GM18519 (cell line): ENCODE results near the gene DOCK10.

Experiments used
- ATAC-seq: cut with Tn5 transposase; IDR thresholded peaks from one replicate; pipeline ENCODE4 v1.9.1; 2021; ENCODE audit warnings: mild to moderate bottlenecking, moderate library complexity; ENCODE audit not compliant: unreplicated experiment, low FRiP score

DOCK10 gene

DNA sequence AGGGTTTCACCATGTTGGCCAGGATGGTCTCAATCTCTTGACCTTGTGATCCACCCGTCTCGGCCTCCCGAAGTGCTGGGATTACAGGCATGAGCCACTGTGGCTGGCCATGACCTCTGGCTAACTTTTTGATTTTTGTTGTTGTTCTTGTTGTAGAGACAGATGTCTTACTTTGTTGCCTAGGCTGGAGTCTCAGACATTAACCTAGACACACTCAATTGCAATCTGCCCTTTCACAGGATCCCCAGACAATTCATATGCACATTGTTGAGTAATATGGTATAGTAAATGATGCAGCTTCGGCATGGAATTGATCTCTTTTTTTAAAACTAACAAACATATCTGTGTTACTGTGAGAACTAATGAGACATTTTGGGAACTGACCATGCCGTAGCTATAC is 195.6 kb downstream of the DOCK10 start:
- ATAC-seq: no peak

DNA sequence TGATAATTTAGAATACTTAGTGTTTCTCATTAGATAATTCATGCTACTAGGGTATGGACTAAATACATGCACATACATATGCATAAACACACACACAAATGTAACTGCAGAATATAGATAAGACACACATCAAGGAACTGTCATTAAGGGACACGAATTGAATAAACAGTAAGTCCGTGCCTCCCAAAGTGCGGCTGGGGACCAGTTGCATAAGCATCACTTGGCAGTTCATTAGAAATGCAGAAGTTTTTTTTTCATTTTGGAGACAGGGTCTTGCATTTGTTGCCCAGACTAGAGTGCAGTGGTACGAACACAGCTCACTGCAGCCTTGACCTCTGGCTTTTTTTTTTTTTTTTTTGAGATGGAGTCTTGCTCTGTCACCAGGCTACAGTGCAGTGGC is 196.1 kb downstream of the DOCK10 start:
- ATAC-seq: no peak

DNA sequence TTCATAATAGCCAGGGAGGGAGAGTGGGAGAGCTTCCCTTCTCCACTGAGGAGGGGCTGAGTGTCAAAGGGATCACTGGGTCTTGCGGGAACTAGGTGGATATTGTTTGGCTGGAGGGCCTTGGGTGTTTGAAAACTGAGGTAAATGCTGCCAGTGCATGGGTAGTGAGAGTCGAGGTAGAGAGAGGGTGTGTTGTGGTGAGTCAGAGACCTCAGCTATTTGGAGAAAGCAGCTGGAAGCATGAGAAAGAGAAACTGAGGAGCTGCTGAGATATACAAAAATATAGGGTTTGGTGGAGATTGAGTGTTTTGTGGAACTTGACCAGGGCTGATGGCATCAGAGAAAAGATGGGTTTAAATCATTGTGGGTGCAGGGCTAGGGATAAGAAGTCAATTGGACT is 199.1 kb downstream of the DOCK10 start:
- ATAC-seq: no peak

DNA sequence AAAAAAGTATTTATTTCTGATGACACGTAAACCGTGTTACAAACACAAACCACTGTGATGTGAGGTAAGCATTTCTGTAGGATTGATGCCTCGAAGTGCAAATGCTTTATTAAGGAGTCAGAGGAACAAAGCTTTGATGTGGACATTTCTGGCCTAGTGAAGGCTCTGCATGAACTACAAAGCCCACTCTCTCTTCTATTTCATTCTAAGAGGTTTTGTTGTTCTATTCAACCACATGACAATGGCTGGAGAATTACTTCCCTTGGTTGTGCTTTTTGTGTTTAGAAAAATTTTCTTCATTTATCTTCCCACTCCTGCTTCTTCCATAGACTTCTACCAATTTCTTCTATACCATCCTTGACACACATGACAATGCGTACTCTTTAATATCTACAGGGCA is 200.4 kb downstream of the DOCK10 start:
- ATAC-seq: no peak

DNA sequence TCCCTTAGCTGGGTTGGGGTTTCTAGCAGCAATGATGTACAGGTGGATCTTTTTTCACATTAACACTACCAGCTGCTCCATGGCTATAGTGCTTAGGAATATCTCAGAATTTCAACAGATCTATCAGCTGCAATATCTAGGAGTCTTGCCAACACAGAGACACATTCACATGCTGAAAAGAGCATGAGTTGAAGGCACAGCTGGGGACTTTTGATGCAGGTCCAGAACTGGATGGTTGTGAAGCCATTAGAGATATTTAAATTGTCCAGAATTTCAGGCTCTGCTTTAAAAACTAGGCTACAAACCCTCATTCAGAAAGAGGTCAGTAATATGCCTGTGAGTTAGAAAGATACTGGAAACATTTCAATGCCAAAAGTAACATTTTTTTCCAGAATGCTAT is 203.9 kb downstream of the DOCK10 start:
- ATAC-seq: no peak

DNA sequence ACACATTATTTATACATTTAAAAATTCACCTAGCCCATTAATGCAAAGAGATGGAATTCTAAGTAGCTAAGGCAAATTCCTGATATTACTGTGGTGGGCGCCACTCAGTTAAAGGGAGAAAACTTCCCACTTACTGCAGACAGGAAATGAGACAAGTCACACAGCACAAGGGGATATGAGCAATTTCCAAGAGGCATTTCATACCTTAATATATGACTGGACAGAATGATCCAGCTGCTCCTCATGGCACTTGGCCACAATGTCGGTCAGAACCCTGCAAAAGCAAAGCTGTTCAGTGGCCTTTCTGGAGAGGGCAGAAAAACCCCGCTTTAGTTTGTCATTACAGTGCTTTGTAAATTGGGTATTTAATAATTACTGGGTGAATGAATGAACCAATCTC is 204.7 kb downstream of the DOCK10 start:
- ATAC-seq: no peak

DNA sequence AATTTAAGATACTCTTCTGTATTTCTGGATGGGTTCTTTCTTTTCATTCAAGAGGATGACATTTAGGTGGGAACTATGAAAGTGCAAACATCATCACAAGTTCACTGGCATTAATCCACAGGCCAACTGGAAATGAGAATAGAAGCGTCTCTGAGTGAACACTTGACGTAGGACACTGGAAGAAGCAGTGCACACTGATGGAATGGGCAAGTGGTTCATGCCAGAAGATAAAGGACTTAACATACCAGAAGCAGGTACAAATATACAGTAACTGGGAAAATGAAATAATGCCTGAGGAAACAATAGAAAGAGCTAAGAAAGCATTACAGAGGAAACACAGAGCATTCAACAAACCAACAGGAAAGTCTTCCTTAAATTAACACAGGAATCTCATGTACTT is 205.2 kb downstream of the DOCK10 start:
- ATAC-seq: no peak

DNA sequence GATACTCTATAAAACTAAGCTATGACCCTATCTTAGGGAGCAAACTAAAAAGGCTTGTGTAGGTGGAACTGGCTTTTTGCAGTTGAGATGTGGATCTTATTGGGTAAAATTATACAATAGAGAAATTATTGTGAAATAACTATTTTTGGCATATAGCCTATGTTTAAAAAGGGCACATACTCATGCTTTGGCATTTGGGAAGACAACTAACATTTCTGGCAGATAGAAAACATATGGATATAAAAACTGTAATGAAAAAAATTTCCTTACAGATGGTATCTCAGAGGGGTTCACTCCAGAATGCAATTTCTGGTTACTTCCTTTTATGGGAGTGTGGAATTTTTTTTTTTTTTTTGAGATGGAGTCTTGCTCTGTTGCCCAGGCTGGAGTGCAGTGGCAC is 206.0 kb downstream of the DOCK10 start:
- ATAC-seq: no peak

DNA sequence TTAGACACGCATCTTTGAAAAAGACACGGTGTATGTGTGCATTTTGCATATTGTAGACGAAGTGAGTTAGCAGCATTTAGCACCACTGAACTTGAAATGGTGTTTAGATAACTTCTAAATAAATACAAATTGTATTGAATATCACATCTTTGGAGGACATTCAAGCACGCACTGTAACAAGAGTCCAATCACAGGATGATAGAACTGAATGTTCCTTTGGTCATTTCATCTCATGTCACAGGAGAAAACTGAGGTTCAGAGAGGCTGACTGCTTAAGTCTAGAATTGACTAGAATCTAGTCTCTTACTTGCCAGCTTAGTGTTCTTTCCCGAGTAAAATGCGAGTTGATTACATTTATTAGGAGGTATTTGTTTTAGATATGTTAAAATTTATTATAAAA is 206.9 kb downstream of the DOCK10 start:
- no peak for ATAC-seq

DNA sequence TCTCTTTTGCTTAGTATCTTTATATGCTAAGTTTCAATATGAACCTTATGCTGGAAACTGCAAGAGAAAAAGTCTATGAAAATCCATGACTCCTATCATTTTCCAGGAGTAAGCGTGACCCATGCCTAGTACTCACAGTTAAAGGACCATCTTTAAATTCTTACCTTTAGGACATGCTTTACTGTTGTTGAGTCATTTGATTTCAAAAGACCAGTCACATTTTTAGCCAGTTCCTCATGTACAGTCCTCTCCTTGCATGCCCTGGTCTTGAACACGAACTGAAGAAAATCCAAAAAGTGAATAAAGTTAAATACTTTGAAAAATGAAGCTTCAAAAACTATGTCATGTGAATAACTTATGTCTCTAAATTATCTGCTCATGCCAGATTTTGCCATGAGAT is 208.3 kb downstream of the DOCK10 start:
- no peak for ATAC-seq

DNA sequence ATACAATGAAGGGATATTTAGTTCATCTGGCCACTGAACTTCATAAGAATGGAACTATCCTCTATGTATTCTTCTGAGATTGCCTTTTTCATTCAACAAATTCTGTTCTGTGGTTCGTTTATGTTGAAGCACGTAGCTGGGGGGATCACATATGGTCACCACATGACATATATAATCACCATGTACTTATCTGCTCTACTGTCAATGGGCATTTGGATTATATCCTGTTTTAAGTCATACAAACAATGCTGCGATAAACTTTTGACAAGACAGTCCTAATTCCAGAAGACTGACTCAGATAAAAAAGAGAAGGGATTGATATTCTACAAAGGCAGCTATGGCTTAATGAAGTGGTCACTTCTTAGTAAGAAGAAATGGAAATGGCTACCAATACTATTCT is 210.1 kb downstream of the DOCK10 start:
- ATAC-seq: no peak

DNA sequence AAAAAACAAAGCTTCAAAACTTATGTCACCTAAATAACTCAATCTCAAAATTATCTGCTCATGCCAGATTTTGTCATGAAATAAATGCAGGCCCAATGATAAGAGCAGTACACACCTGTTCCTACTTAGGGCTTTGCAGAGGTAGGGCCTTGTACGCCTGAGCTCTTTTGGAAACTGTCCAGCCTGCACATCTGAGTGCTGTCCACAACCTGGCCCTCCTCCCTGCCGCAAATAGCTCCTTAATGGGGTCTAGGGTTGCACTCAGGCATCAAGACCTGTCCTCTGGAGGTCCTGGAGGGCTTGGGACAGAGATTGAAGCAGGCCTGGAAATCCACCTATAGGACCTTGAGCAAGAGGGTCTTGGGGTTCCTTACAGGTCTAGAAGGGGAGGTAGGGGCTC is 210.7 kb downstream of the DOCK10 start:
- ATAC-seq: no peak

DNA sequence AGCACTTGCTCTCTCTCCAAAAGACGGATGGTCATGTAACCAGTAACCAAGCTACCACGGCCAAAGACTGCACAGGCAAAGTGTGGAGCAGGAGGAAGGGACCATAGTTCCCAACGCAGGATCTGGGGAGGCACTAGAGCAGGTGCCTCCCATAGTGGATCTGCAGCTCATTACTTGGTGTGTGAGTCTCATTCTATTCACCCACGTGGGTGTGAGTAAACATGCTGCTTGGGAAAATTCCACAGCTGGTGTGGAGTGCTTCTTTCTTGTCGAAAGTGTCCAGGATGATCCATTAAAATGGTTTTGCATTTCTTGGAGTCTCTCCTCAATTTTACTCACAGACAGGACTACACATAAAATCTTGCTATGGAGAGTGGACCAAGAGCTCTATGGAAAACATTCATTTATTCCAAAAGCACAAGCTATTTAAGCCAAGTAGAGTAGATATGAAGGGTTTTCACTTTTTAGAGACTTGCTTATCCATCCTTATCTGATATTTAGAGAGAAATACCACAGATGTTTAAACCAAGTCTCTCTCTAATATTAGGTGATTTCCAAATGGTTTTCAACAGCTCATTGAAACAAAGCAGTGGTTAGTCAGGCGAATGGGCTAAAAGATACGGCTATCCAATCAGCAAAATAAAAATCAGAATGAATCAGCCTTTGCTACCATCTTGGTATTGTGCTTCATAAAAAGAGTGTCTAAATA is 221.8 kb downstream of the DOCK10 start:
- ATAC-seq: no peak

DNA sequence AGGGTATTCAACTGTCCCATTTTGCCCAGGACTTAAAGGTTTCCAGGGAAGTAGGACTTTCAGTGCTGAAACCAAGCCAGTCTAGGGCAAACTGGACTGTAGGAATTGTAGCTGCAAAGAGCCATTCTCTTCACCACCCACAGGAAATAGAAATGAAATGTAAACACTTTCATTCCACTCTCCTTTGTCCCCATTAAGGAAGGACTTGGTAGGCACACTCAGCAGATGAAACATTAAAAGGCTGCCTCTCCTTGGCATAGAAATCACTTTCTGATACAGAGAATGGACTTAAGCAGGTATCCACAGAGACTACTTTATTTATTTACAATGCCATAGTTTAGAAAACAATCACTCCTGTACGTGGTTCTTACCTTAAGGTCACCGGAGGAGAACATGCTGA is 223.2 kb downstream of the DOCK10 start:
- no peak for ATAC-seq

DNA sequence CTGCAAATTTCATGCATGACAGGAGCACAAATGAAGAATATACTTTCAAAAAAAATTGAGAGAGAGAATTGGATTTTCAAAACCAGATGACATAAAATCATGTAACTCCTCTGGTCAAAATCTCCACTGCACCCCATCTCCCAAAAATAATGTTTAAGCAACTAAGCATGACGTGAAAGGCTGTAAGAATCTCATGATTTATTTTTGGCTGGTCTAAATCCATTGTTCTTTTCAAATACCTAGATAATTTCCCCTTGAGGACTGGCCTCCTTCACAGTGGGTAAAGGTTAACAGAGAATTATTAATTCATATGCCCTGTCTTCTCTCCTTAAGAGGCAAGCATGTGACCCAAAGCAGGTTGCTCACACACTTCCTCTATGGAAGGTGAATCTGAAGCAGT is 224.6 kb downstream of the DOCK10 start:
- ATAC-seq: no peak

DNA sequence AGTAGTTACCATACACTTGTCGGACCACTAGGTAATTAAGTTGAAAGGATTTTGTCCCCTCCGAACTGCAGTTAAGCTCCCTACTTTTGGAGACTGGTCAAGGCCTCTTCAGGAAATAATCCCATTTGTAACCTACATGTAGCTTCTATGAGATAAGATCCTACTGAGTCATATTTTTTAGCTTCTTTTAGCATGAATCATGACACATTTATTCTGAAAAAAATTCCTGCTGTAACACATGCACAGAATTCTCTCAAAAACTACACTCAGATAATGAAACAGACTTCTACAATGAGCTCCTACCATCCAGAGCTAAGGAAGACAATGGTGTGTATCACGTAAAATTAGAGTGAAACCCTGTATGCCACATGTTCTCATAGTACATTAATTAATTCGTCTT is 225.5 kb downstream of the DOCK10 start:
- ATAC-seq: no peak

DNA sequence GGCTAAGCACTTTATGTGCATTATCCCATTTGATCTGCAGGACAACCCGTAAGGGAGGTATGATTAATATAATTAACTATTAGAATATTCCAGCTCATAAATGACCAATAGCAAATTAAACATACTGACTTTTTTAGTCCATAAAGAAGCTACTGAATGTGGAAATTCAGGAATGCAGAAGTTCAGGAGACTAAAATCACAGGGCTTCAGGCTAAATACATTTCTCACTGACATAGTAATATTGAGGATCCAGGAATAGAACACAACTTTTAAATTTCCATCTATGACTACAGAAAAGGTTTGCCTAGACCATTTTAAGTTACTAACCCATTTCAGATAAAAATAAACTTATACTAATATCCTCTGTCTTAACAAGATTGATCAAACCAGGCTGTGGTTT is 228.7 kb downstream of the DOCK10 start:
- no peak for ATAC-seq

DNA sequence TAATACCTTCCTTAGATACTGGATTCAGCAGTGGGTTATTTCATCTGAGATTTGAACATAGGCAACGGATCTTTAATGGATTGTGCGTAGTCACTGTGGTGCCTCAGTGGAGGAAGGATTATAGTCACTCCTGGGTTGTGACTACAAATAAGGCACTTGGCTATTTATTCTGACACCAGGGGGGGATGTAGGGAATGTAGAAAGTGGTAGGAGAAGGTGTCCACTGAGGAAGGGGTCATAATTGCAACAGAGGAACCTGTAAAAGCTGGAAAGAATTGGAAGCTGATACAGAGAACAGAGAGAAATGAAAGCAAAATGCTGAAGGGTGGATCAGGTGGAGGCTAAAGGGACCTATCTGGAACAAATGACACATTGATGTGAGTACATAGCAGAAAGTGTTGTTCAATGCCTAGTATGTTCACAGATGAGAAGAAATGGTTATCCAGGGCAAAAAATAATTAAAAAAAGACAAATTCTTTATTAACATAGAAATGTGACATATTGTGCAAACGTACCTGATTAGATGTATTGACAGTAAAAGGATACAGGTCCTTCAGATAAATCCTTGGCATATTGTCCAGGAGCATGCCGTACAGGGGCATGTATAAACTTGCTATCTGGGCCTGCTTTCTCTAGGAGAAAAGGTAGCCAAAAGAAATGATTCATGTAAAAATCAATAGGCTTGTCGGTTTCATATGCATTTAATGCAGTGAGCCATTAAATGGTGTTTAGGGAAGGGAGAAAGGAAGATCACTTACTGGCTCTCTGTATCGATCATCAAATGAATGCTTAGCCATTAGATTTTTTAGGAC is 234.9 kb downstream of the DOCK10 start:
- no peak for ATAC-seq

DNA sequence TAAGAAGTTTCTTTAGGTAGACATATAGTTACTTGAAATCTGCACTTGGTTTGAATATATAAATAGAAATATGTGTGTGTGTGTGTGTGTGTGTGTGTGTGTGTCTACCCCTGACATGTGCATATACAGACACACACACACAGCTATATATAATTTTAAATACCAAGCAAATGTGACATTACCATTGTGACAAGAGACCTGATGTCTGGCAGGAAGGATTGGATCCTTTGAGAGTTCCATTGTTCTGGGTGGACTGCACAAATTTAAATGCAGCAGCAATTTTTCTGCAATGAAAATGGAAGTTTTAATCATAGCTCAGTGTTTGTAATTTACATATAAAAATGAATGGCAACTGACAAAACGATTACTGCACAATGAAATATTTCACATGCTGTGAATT is 238.3 kb downstream of the DOCK10 start:
- no peak for ATAC-seq

DNA sequence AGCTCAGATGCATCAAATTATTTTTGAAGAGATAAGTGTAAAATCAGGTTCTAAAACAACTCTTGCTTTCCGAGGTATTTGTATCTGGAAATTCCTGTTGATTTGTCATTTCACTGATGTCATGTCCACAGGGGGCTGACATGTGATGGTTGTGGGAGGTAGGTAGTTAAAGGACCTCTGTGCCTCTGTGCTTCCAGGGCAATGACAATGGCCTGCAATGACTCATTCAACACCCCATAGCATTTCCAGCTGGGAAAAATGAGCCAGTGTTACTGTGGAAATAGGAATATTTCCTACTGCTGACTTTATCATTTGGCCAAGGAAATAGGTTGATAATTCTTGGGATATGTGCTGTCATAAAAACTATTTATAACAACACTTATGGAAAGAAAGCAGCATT is 239.9 kb downstream of the DOCK10 start:
- no peak for ATAC-seq

DNA sequence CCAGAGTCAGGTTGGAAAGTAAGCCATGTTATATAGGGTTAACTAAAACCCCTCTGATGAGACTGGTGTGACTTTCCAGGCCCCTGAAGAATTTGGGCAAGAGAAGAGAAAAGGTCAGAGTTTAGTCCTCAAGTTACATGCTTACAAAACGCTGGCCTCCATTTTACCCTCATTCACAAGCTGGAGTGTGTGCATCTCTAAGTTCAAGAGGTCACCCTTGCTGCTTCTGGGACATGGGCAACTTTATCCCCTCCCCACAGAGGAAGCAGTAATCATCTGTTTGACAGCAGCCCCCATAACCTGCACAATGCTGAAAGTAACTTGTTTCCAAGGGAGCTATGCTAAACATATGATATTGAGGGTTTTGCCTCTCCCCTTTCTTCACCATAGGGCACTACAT is 240.9 kb downstream of the DOCK10 start:
- no peak for ATAC-seq

DNA sequence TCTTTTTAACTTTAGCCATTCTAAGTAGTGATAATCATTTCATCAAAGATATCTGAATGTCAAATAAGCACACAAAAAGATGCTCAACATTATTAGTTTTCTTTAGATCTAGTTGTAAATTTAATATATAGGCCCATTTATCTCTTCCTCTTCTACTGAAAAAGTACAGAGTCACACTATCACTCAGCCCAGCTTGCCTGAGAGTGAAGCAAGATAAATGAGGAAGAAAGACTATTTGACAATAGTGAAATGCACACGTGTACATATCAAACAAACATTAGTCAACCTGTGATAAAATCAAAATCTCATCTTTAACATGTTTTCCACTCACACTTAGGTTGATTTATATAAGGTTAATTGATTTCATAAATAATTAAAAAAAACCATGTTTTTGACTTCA is 242.6 kb downstream of the DOCK10 start:
- no peak for ATAC-seq
